Endothelial cell of umbilical vein (primary cell): Measurements from ENCODE around the gene PDE4B. TPM values are rescaled to one million over a fixed set of nuclear protein-coding genes. Genes with fewer than 3 reads are reported as not detected.

Experiments used
- BruUV-seq: library from RNA; stranded (reverse); fragments of 400-500 nt; replicated peaks from 2 replicates; lab custom pipeline; 2021; lab: Mats Ljungman, UMichigan
- CTCF ChIA-PET: fragments of 300-600, 350-600 bp; sonication (Branson Sonifier 250); formaldehyde crosslinking; loops from one replicate; lab custom pipeline; 2021; ENCODE audit warnings: antibody characterized with exemption, inconsistent platforms; lab: Charles Lee
- POLR2A ChIA-PET: fragments of 300-600, 350-600 bp; sonication (Branson Sonifier 250); formaldehyde crosslinking; loops from one replicate; lab custom pipeline; 2021; ENCODE audit warnings: antibody characterized with exemption, inconsistent platforms; lab: Charles Lee
- DNase-seq: peaks from one replicate; pipeline ENCODE4 v3.0.0-alpha.2; 2011; ENCODE audit warnings: low read depth, low spot score
- FAIRE-seq: peaks from 2 replicates; lab custom pipeline; 2011; peaks lifted over from hg19 to GRCh38; lab: Jason Lieb, UNC
- H2AFZ ChIP-seq: 2 replicates; pipeline ENCODE4 v1.6.0; 2012; ENCODE audit warnings: low read depth, low read length, control low read depth, inconsistent platforms
- H3K27ac ChIP-seq: 2 replicates; pipeline ENCODE4 v1.5.1; 2011; ENCODE audit warnings: low read depth, mild to moderate bottlenecking, control low read depth, low read length, moderate library complexity; ENCODE audit not compliant: insufficient read depth
- H3K27me3 ChIP-seq, 2 experiments: 2 replicates each; pipeline versions ENCODE4 v1.6.0 to v1.6.1; 2011; ENCODE audit warnings: low read length in 2 of 2, mixed read lengths in 1 of 2; ENCODE audit not compliant: control insufficient read depth in 2 of 2, insufficient read depth in 2 of 2
- H3K36me3 ChIP-seq, 2 experiments: 2 replicates in 1 of 2; 3 replicates in 1 of 2; pipeline ENCODE4 v1.5.1; 2011; ENCODE audit warnings: low read length in 2 of 2, mild to moderate bottlenecking in 1 of 2, moderate library complexity in 1 of 2; ENCODE audit not compliant: control insufficient read depth in 2 of 2, insufficient read depth in 2 of 2; ENCODE audit errors: extremely low read depth in 1 of 2
- H3K4me1 ChIP-seq: 3 replicates; pipeline ENCODE4 v1.5.1; 2011; ENCODE audit warnings: mild to moderate bottlenecking, low read length; ENCODE audit not compliant: control insufficient read depth, insufficient read depth; ENCODE audit errors: extremely low read depth
- H3K4me2 ChIP-seq: 2 replicates; pipeline ENCODE4 v1.6.1; 2011; ENCODE audit warnings: low read length, control low read depth, mixed read lengths; ENCODE audit not compliant: insufficient read depth
- H3K4me3 ChIP-seq, 3 experiments: fragments of 200-600 bp in 1 of 3; sonication (generic), shearing (Covaris generic) in 1 of 3; replicated peaks in 1 of 3; 2 replicates each; pipeline ENCODE4 v1.5.1; 2011 to 2016; ENCODE audit warnings: control low read depth in 3 of 3, low read length in 3 of 3, mild to moderate bottlenecking in 2 of 3, inconsistent platforms in 1 of 3, low read depth in 1 of 3, moderate library complexity in 1 of 3; ENCODE audit not compliant: insufficient read depth in 1 of 3
- H3K79me2 ChIP-seq: 2 replicates; pipeline ENCODE4 v1.6.0; 2012; ENCODE audit warnings: low read length, inconsistent platforms; ENCODE audit not compliant: control insufficient read depth, insufficient read depth
- H3K9ac ChIP-seq: replicated peaks from 2 replicates; pipeline ENCODE3; 2011; ENCODE audit warnings: low read length, control low read depth; ENCODE audit not compliant: insufficient read depth; ENCODE audit errors: extremely low read depth
- H3K9me1 ChIP-seq: replicated peaks from 3 replicates; pipeline ENCODE4 v1.6.0; 2011; ENCODE audit warnings: mild to moderate bottlenecking, low read length; ENCODE audit not compliant: control insufficient read depth, insufficient read depth; ENCODE audit errors: extremely low read depth
- H3K9me3 ChIP-seq: replicated peaks from 2 replicates; pipeline ENCODE4 v1.5.1; 2012; ENCODE audit warnings: low read length, inconsistent platforms; ENCODE audit not compliant: control insufficient read depth, insufficient read depth
- H4K20me1 ChIP-seq: replicated peaks from 2 replicates; pipeline ENCODE3; 2011; ENCODE audit warnings: mild to moderate bottlenecking, low read length; ENCODE audit not compliant: control insufficient read depth, insufficient read depth; ENCODE audit errors: extremely low read depth
- FOS ChIP-seq: IDR thresholded peaks from 2 replicates; pipeline ENCODE4 v1.6.1; 2011; ENCODE audit warnings: mild to moderate bottlenecking, low read length, moderate library complexity, borderline replicate concordance; ENCODE audit not compliant: insufficient read depth
- GATA2 ChIP-seq: IDR thresholded peaks from 2 replicates; pipeline ENCODE4 v1.7.0; 2011; ENCODE audit warnings: low read depth, mild to moderate bottlenecking, moderate library complexity, mixed read lengths, low read length; ENCODE audit not compliant: insufficient read length, insufficient read depth
- JUN ChIP-seq: IDR thresholded peaks from 2 replicates; pipeline ENCODE4 v1.6.1; 2011; ENCODE audit warnings: borderline replicate concordance, low read depth; ENCODE audit not compliant: insufficient read length, insufficient read depth
- MAX ChIP-seq: IDR thresholded peaks from 2 replicates; pipeline ENCODE4 v1.6.1; 2011; ENCODE audit not compliant: insufficient read depth, insufficient read length
- POLR2A ChIP-seq: IDR thresholded peaks from 2 replicates; pipeline ENCODE4 v1.6.1; 2012; ENCODE audit warnings: low read depth, mild to moderate bottlenecking, control low read depth, low read length
- POLR2AphosphoS5 ChIP-seq: IDR thresholded peaks from 2 replicates; pipeline ENCODE4 v1.6.1; 2012; ENCODE audit warnings: low read depth, mild to moderate bottlenecking, control low read depth, low read length, moderate library complexity; ENCODE audit not compliant: insufficient read depth
- dilution Hi-C: fragments of 300-500 bp; cut with MboI; formaldehyde crosslinking; loops from one replicate; pipeline ENCODE4 v1.15.0; 2019; ENCODE audit warnings: low sequenced_read_pairs; ENCODE audit not compliant: extremely low pct_ligation_motif_present
- intact Hi-C: fragments of 100-400 bp; cut with micrococcal nuclease; formaldehyde crosslinking; loops from one replicate; pipeline ENCODE4 v1.10.0; 2022
- polyA plus RNA-seq, 4 experiments: library from polyadenylated mRNA; depleted of rRNA in 3 of 4; stranded (reverse) in 3 of 4; unstranded in 1 of 4; fragments of >200 nt; gene quantifications; 2 replicates each; pipeline versions ENCODE4 v1.2.1 to v1.2.3, GENCODE V29; 2011 to 2012; ENCODE audit warnings: missing spikeins in 1 of 4
- total RNA-seq: library from RNA; stranded (reverse); gene quantifications from 2 replicates; pipeline ENCODE4 v1.2.3, GENCODE V29; 2021

PDE4B gene
- total and polyA plus RNA-seq, 2 donors (not counting 3 experiments of a cell fraction or from before 2014, with no cell fraction given): 63.5 to 69.8 TPM

- Histone ChIP-seq H3K9me3 (no peaks in the 10 kb centered on the region), H3K27ac (peak overlapping the region; percentile 96), H3K9me1 (no peaks in the 10 kb centered on the region), H3K79me2 (peaks cover 91% of the 10 kb centered on the region), H3K36me3 (no peaks in the 10 kb centered on the region), H3K9ac (peak overlapping the region; percentile 89), H3K4me1 (peaks cover 100% of the 10 kb centered on the region), H3K27me3 (no peaks in the 10 kb centered on the region), H3K4me2 (peak overlapping the region; percentile 60), H2AFZ (no peak overlapping the region), H3K4me3 (no peak overlapping the region), H4K20me1 (no peaks in the 10 kb centered on the region)
- DNase-seq (peak; percentile 80), FAIRE-seq (peak; percentile 26)
- intact Hi-C loops (loop anchor here (2.0 kb wide), 1 partner anchor 184 kb away; no protein-coding TSS in a partner anchor), dilution Hi-C loops (loop anchor here (25.0 kb wide), 1 partner anchor 188 kb away; the partner anchor contains the start of gene SGIP1)
- CTCF ChIA-PET: interaction anchor here (1.7 to 6.3 kb wide), 2 partner anchors 96 to 155 kb away, joined by 5 to 43 read pairs; no protein-coding TSS in a partner anchor
- BruUV-seq: no TSS peak
- POLR2A ChIA-PET: interaction anchor here (0.6 to 0.7 kb wide), 2 partner anchors 12 to 81 kb away, joined by 3 to 11 read pairs; no protein-coding TSS in a partner anchor
- TF ChIP-seq GATA2 (no peak), JUN (peak; percentile 25)
Measured at GRCh38 chr1:66349242-66349641, 556.5 kb downstream of the PDE4B start.

- H3K9me3 ChIP-seq: no peaks in the 10 kb centered on the region
- peak; percentile 87 for FAIRE-seq
- H2AFZ ChIP-seq: no peak overlapping the region
- TF ChIP-seq MAX (no peak), POLR2AphosphoS5 (peak; percentile 59), GATA2 (no peak), JUN (peak; percentile 83), FOS (peak; percentile 80), POLR2A (peak; percentile 14)
- H3K4me2 ChIP-seq: peak overlapping the region; percentile 60
- H3K9me1 ChIP-seq: no peaks in the 10 kb centered on the region
- H3K9ac ChIP-seq: peak overlapping the region; percentile 89
- peaks cover 100% of the 10 kb centered on the region for H3K4me1 ChIP-seq
- intact Hi-C loops: loop anchor here (1.0 to 5.0 kb wide), 7 partner anchors 14 to 928 kb away; partner anchors contain the start of genes LEPR and LEPROT
- dilution Hi-C loops: no loop called here
- H3K79me2 ChIP-seq: peaks cover 91% of the 10 kb centered on the region
- no peaks in the 10 kb centered on the region for H3K27me3 ChIP-seq
- H4K20me1 ChIP-seq: no peaks in the 10 kb centered on the region
- H3K4me3 ChIP-seq: peak overlapping the region in 1 of 3 experiments; percentile 3
- no TSS peak for BruUV-seq
- POLR2A ChIA-PET: interaction anchor here (1.3 to 2.2 kb wide), 3 partner anchors 15 to 21 kb away, joined by 5 to 7 read pairs (median 6); no protein-coding TSS in a partner anchor
- no peaks in the 10 kb centered on the region for H3K36me3 ChIP-seq
- CTCF ChIA-PET: interaction anchor here (0.7 to 6.3 kb wide), 7 partner anchors 7 to 154 kb away, joined by 3 to 43 read pairs (median 6); no protein-coding TSS in a partner anchor
- DNase-seq: peak; percentile 93
- H3K27ac ChIP-seq: peak overlapping the region; percentile 96
Measured at GRCh38 chr1:66350001-66350547, 557.4 kb downstream of the PDE4B start.
